ENCODE measurements around the gene OPA3.
A peak's percentile ranks its signal among the peaks of the same experiment; 100 is the strongest.

The OPA3 gene

DNA sequence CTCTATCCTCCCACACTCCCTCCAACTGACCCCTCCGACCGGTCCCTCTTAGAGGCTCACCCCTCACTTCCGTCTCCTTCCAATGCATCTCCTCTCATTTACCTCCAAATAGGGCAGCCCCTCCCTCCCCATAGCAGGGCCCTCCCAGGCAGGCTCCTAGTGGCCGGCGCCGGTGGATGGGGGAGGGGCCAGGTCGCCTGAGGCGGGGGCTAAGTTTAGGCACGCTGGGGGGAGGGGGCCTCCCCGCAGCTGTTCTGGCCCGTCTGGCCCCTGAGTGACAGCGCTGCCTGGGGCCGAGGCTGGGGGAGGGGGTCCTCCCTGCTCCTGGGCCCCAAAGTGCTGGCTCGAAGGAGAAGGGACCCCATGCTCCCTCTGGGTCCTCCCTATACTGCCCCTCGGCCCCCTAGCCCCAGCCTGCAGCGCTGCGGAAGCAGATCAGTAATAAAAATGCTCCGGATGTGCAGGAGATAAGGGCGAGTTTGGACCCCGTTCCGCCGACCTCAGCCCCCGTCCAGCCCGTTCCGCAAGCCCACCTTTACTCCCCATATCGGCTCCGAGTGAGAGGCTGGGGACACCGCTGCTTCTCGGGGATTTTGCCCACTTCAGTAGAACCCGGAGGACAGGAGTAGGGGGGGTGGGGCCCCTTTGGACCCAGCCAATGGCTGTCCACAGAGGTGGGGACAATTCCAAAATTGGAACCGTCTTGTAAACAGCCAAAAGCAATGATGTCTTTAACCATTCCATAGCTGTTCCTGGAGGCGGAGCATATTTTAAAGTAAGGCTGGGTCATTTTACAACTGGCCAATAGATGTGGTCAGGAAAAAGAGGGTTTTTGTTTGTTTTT lies 91.8 kb downstream of the OPA3 start:
- no peaks in the 10 kb centered on the region for H3K36me3 Mint-ChIP-seq (ENCODE audit: low read depth)
- H3K27ac Mint-ChIP-seq = no peak overlapping the region
- peak overlapping the region; percentile 78 for H3K4me3 Mint-ChIP-seq
- H3K4me1 Mint-ChIP-seq (ENCODE audit: low read depth) = peaks cover 17% of the 10 kb centered on the region
- H3K9me3 Mint-ChIP-seq = no peaks in the 10 kb centered on the region
- H3K27me3 Mint-ChIP-seq (ENCODE audit: low read depth) = peaks cover 19% of the 10 kb centered on the region
- no peak for DNase-seq (ENCODE audit: low spot score)

- no peak overlapping the region for H3K27ac Mint-ChIP-seq
- peaks cover 11% of the 10 kb centered on the region for H3K4me1 Mint-ChIP-seq (ENCODE audit: low read depth)
- H3K9me3 Mint-ChIP-seq = no peaks in the 10 kb centered on the region
- no peaks in the 10 kb centered on the region for H3K36me3 Mint-ChIP-seq (ENCODE audit: low read depth)
- peak overlapping the region; percentile 55 for H3K4me3 Mint-ChIP-seq
- peaks cover 15% of the 10 kb centered on the region for H3K27me3 Mint-ChIP-seq (ENCODE audit: low read depth)
- no peak for DNase-seq (ENCODE audit: low spot score)
Measured at GRCh38 chr19:45492137-45492626, 92.4 kb downstream of the OPA3 start.

GRCh38 chr19:45489216-45489855 lies 95.3 kb downstream of the OPA3 start:
- Mint-ChIP-seq H3K27me3 (ENCODE audit: low read depth) (no peaks in the 10 kb centered on the region), H3K36me3 (ENCODE audit: low read depth) (no peaks in the 10 kb centered on the region), H3K9me3 (no peaks in the 10 kb centered on the region), H3K4me3 (no peak overlapping the region), H3K27ac (no peak overlapping the region), H3K4me1 (ENCODE audit: low read depth) (peaks cover 11% of the 10 kb centered on the region)
- no peak for DNase-seq (ENCODE audit: low spot score)

DNA sequence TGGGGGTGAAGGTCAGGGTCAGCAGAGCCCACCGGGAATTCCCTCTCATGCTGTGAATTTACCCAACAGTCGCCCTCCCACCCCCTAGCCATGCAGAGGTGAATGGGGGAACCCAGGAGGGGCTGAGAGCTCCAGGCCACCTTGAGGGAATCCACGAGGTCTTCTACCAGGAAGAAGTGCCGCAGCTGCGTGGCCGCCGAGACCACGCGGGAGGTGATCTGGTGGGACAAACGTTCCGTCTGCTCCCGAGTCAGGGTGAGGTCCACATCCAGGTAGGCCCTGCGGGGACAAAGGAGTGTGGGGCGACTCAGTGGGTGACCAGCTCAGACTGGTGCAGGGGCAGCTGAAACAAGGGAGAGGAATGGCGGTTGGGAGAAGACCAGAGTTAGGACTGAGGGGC lies 95.9 kb downstream of the OPA3 start:
- no peak overlapping the region for H3K4me3 Mint-ChIP-seq
- H3K4me1 Mint-ChIP-seq (ENCODE audit: low read depth) = peaks cover 11% of the 10 kb centered on the region
- H3K36me3 Mint-ChIP-seq (ENCODE audit: low read depth) = no peaks in the 10 kb centered on the region

DNA sequence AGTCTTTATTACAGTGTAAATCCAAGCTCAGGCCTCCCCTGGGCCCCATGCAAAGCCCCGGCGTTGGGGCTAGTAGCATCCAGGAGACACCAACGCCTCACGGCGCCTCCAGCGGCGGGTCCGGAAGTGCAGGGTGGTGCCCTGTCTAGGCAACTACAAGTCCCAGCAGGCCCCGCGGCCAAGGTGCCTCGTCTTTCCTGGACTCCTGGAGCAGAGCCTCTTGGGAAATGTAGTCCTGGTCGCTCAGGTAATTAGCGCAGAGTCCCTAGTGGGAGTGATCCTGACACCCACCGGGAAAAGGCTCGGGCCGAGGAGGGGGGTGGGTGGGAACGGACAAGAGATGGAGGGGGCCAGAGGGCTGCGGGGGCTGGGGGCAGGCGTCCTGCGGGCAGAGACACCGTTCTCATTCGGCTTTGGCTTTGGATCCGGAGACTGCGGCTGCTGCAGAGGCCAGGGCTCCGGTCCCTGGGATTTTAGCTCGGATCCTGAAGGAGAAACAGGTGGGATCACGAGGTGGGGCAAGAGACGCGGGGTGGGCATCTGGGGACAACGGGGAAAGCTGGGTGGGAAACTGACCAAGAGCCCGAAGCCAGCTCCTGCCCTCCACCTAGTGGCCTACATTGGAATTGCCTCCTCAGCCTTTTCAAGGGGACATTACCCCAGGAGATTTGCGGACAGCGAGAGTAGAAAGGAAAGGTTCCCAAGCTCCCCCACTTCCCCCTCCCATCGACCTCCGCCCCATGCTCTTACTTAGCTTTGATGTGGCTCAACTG lies 99.1 kb downstream of the OPA3 start:
- peaks cover 2% of the 10 kb centered on the region for H3K4me1 Mint-ChIP-seq (ENCODE audit: low read depth)
- no peaks in the 10 kb centered on the region for H3K9me3 Mint-ChIP-seq
- peaks cover under 1% of the 10 kb centered on the region for H3K27me3 Mint-ChIP-seq (ENCODE audit: low read depth)
- peak overlapping the region; percentile 67 for H3K27ac Mint-ChIP-seq
- H3K4me3 Mint-ChIP-seq = peak overlapping the region; percentile 89
- DNase-seq (ENCODE audit: low spot score) = peak; percentile 96
- no peaks in the 10 kb centered on the region for H3K36me3 Mint-ChIP-seq (ENCODE audit: low read depth)

More for the DNA sequence above, 95.9 kb downstream of the OPA3 start:
- no peaks in the 10 kb centered on the region for H3K27me3 Mint-ChIP-seq (ENCODE audit: low read depth)
- no peak for DNase-seq (ENCODE audit: low spot score)
- H3K27ac Mint-ChIP-seq = no peak overlapping the region
- H3K9me3 Mint-ChIP-seq = no peaks in the 10 kb centered on the region

- Mint-ChIP-seq H3K27ac (no peak overlapping the region), H3K4me3 (no peak overlapping the region), H3K4me1 (ENCODE audit: low read depth) (peaks cover 6% of the 10 kb centered on the region), H3K27me3 (ENCODE audit: low read depth) (peaks cover 2% of the 10 kb centered on the region), H3K9me3 (no peaks in the 10 kb centered on the region), H3K36me3 (ENCODE audit: low read depth) (no peaks in the 10 kb centered on the region)
- DNase-seq (ENCODE audit: low spot score) = no peak
Measured at GRCh38 chr19:45484273-45484945, 100.2 kb downstream of the OPA3 start.

- Mint-ChIP-seq H3K4me3 (no peak overlapping the region), H3K27me3 (ENCODE audit: low read depth) (peaks cover 2% of the 10 kb centered on the region), H3K27ac (no peak overlapping the region)
Measured at GRCh38 chr19:45483033-45483432, 101.6 kb downstream of the OPA3 start.

GRCh38 chr19:45478454-45479238 lies 106.0 kb downstream of the OPA3 start:
- H3K27me3 Mint-ChIP-seq (ENCODE audit: low read depth) = peaks cover 32% of the 10 kb centered on the region
- peak overlapping the region; percentile 80 for H3K27ac Mint-ChIP-seq
- H3K9me3 Mint-ChIP-seq = no peaks in the 10 kb centered on the region
- H3K4me1 Mint-ChIP-seq (ENCODE audit: low read depth) = peaks cover 23% of the 10 kb centered on the region
- H3K4me3 Mint-ChIP-seq = peak overlapping the region; percentile 73
- peak; percentile 89 for DNase-seq (ENCODE audit: low spot score)
- no peaks in the 10 kb centered on the region for H3K36me3 Mint-ChIP-seq (ENCODE audit: low read depth)

More at GRCh38 chr19:45483033-45483432, 101.6 kb downstream of the OPA3 start:
- no peak for DNase-seq (ENCODE audit: low spot score)
- peaks cover 11% of the 10 kb centered on the region for H3K4me1 Mint-ChIP-seq (ENCODE audit: low read depth)
- H3K36me3 Mint-ChIP-seq (ENCODE audit: low read depth) = no peaks in the 10 kb centered on the region
- H3K9me3 Mint-ChIP-seq = no peaks in the 10 kb centered on the region

- H3K27me3 Mint-ChIP-seq (ENCODE audit: low read depth) = peaks cover 38% of the 10 kb centered on the region
- no peak for DNase-seq (ENCODE audit: low spot score)
- no peaks in the 10 kb centered on the region for H3K9me3 Mint-ChIP-seq
- H3K27ac Mint-ChIP-seq = peak overlapping the region; percentile 80
- H3K4me3 Mint-ChIP-seq = peak overlapping the region; percentile 73
- no peaks in the 10 kb centered on the region for H3K36me3 Mint-ChIP-seq (ENCODE audit: low read depth)
- H3K4me1 Mint-ChIP-seq (ENCODE audit: low read depth) = peaks cover 24% of the 10 kb centered on the region
Measured at GRCh38 chr19:45477713-45478453, 106.7 kb downstream of the OPA3 start.

All from T-helper 2 cell treated with Interferon-gamma antibody and Interleukin-4, amounts not matched to agents 5 μg/mL and 100 μg/mL, for 36 hours (primary cell).